Fibroblast of lung (primary cell): ENCODE data around the gene COL11A1. TPM values are rescaled to one million over a fixed set of nuclear protein-coding genes. Genes with fewer than 3 reads are reported as not detected.

Source experiments
- DNase-seq, 2 donors: peaks; one replicate each; pipeline versions ENCODE4 v3.0.0 to v3.0.0-alpha.2; 2010; ENCODE audit warnings: low read depth in 2 of 2
- H2AFZ ChIP-seq: 2 replicates; pipeline ENCODE4 v1.5.1; 2012; ENCODE audit warnings: low read length, control low read depth, inconsistent platforms
- H3K27ac ChIP-seq: 2 replicates; pipeline ENCODE4 v1.5.1; 2011; ENCODE audit warnings: low read length, control low read depth; ENCODE audit not compliant: insufficient read depth
- H3K27me3 ChIP-seq: 2 replicates; pipeline ENCODE4 v1.5.1; 2011; ENCODE audit warnings: mild to moderate bottlenecking, low read length; ENCODE audit not compliant: control insufficient read depth, insufficient read depth
- H3K36me3 ChIP-seq: 2 replicates; pipeline ENCODE4 v1.5.1; 2011; ENCODE audit warnings: low read length; ENCODE audit not compliant: control insufficient read depth, insufficient read depth
- H3K4me1 ChIP-seq: 2 replicates; pipeline ENCODE4 v1.5.1; 2011; ENCODE audit warnings: low read length; ENCODE audit not compliant: control insufficient read depth, insufficient read depth; ENCODE audit errors: extremely low read depth
- H3K4me2 ChIP-seq: 2 replicates; pipeline ENCODE4 v1.5.1; 2011; ENCODE audit warnings: low read length, control low read depth; ENCODE audit not compliant: insufficient read depth; ENCODE audit errors: extremely low read depth
- H3K4me3 ChIP-seq, 4 experiments: fragments of 200-600 bp in 1 of 4; sonication (generic) in 1 of 4; replicated peaks in 1 of 4; 2 replicates each; pipeline ENCODE4 v1.5.1; 2011 to 2016; ENCODE audit warnings: low read length in 4 of 4, low read depth in 3 of 4, mild to moderate bottlenecking in 3 of 4, control low read depth in 2 of 4, inconsistent platforms in 1 of 4, mixed read lengths in 1 of 4; ENCODE audit not compliant: insufficient read depth in 1 of 4; ENCODE audit errors: control extremely low read depth in 1 of 4
- H3K79me2 ChIP-seq: 2 replicates; pipeline ENCODE4 v1.5.1; 2012; ENCODE audit warnings: mild to moderate bottlenecking, low read length, inconsistent platforms; ENCODE audit not compliant: control insufficient read depth, insufficient read depth
- H3K9ac ChIP-seq: 2 replicates; pipeline ENCODE4 v1.5.1; 2011; ENCODE audit warnings: mild to moderate bottlenecking, low read length, control low read depth; ENCODE audit not compliant: insufficient read depth
- H3K9me3 ChIP-seq: 2 replicates; pipeline ENCODE4 v1.5.1; 2012; ENCODE audit warnings: low read depth, low read length; ENCODE audit not compliant: control insufficient read depth, insufficient read depth
- H4K20me1 ChIP-seq: 2 replicates; pipeline ENCODE4 v1.5.1; 2011; ENCODE audit warnings: low read length; ENCODE audit not compliant: control insufficient read depth, insufficient read depth; ENCODE audit errors: extremely low read depth
- CTCF ChIP-seq, 2 donors: IDR thresholded peaks in 1 of 2; conservative IDR thresholded peaks in 1 of 2; 1 replicate in 1 of 2; 2 replicates in 1 of 2; pipeline ENCODE4 v1.5.1; 2011 to 2012; ENCODE audit warnings: low read length in 2 of 2, control low read depth in 1 of 2, inconsistent platforms in 1 of 2, low read depth in 1 of 2, mild to moderate bottlenecking in 1 of 2
- EZH2 ChIP-seq: IDR thresholded peaks from 2 replicates; pipeline ENCODE4 v1.5.1; 2012; ENCODE audit warnings: low read length, control low read depth, mild to moderate bottlenecking; ENCODE audit errors: missing control alignments
- polyA plus RNA-seq, 2 donors: library from polyadenylated mRNA; depleted of rRNA in 1 of 2; stranded (reverse) in 1 of 2; unstranded in 1 of 2; fragments of >200 nt; gene quantifications; 2 replicates each; pipeline ENCODE4 v1.2.1, GENCODE V29; 2011 to 2012; ENCODE audit warnings: missing spikeins in 1 of 2
- total RNA-seq: library from RNA; depleted of rRNA; stranded (reverse); fragments of >200 nt; gene quantifications from 2 replicates; pipeline ENCODE4 v1.2.1, GENCODE V29; 2014

The COL11A1 gene
- total and polyA plus RNA-seq, 2 donors (not counting 1 experiment from before 2014, with no cell fraction given) = 2.6 to 8.9 TPM

- H3K79me2 ChIP-seq = no peaks in the 10 kb centered on the region
- H2AFZ ChIP-seq = no peak overlapping the region
- H3K4me2 ChIP-seq = no peak overlapping the region
- H3K27me3 ChIP-seq = no peaks in the 10 kb centered on the region
- no peak overlapping the region for H3K9ac ChIP-seq
- H3K4me3 ChIP-seq = no peak overlapping the region
- H4K20me1 ChIP-seq = no peaks in the 10 kb centered on the region
- TF ChIP-seq CTCF (conservative IDR thresholded peaks at IDR 0.05 in 1 of 2, IDR thresholded peaks at IDR 0.05 in 1 of 2; ENCODE audit: low read depth in 1 of 2, low read length in 2 of 2) (no peak), EZH2 (no peak)
- H3K36me3 ChIP-seq = no peaks in the 10 kb centered on the region
- no peak overlapping the region for H3K27ac ChIP-seq
- no peaks in the 10 kb centered on the region for H3K4me1 ChIP-seq
- no peak for DNase-seq
- H3K9me3 ChIP-seq = no peaks in the 10 kb centered on the region
These were observed 236.2 kb downstream of the COL11A1 start for GRCh38 chr1:102872097-102872496.

- no peaks in the 10 kb centered on the region for H3K9me3 ChIP-seq
- H3K4me3 ChIP-seq = no peak overlapping the region
- H2AFZ ChIP-seq = no peak overlapping the region
- no peaks in the 10 kb centered on the region for H3K36me3 ChIP-seq
- no peaks in the 10 kb centered on the region for H3K27me3 ChIP-seq
- no peak overlapping the region for H3K27ac ChIP-seq
- H3K4me2 ChIP-seq = no peak overlapping the region
- no peaks in the 10 kb centered on the region for H3K4me1 ChIP-seq
- H3K79me2 ChIP-seq = no peaks in the 10 kb centered on the region
- no peaks in the 10 kb centered on the region for H4K20me1 ChIP-seq
- TF ChIP-seq CTCF (conservative IDR thresholded peaks at IDR 0.05 in 1 of 2, IDR thresholded peaks at IDR 0.05 in 1 of 2; ENCODE audit: low read depth in 1 of 2, low read length in 2 of 2) (no peak), EZH2 (no peak)
- no peak overlapping the region for H3K9ac ChIP-seq
- no peak for DNase-seq
These were observed 244.6 kb downstream of the COL11A1 start for GRCh38 chr1:102863704-102864103.

GRCh38 chr1:102861247-102861646, 247.1 kb downstream of the COL11A1 start:
- no peaks in the 10 kb centered on the region for H4K20me1 ChIP-seq
- H3K4me1 ChIP-seq = no peaks in the 10 kb centered on the region
- H3K9ac ChIP-seq = no peak overlapping the region
- H3K27ac ChIP-seq = no peak overlapping the region
- no peaks in the 10 kb centered on the region for H3K36me3 ChIP-seq
- no peak for TF ChIP-seq EZH2
- no peak for TF ChIP-seq CTCF (conservative IDR thresholded peaks at IDR 0.05 in 1 of 2, IDR thresholded peaks at IDR 0.05 in 1 of 2; ENCODE audit: low read depth in 1 of 2, low read length in 2 of 2)
- H3K4me2 ChIP-seq = no peak overlapping the region
- no peaks in the 10 kb centered on the region for H3K27me3 ChIP-seq
- no peaks in the 10 kb centered on the region for H3K79me2 ChIP-seq
- DNase-seq = peak in 1 of 2 donors; percentile 29
- no peak overlapping the region for H2AFZ ChIP-seq
- no peaks in the 10 kb centered on the region for H3K9me3 ChIP-seq
- no peak overlapping the region for H3K4me3 ChIP-seq
